GM21786 (cell line): ENCODE measurements around the gene CCDC190.
"Not testable (repeated sequence)": the region's sequence is repeated elsewhere in the genome, so short reads cannot be mapped to it uniquely, and the experiment has no call there.

Experiments
- ATAC-seq: cut with Tn5 transposase; IDR thresholded peaks from one replicate; pipeline ENCODE4 v1.9.1; 2021; ENCODE audit not compliant: unreplicated experiment

Gene CCDC190

DNA sequence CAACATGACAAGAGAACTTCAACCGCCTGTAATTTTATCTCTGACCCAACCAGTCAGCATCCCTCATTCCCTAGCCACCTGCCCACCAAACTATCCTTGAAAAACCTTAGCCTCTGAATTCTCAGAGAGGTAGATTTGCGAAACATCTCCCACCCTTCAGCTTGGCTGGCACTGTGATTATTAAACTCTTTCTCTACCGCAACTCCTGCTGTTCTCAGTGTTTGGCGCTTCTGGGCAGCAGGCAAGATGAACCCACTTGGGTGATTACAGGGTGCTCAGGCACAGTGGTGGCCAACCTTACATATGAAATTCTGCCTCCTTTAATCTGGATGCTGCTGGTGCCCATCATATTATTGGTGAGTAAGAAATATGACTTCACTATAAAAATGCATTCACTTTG lies 22.1 kb downstream of the CCDC190 start:
- ATAC-seq: no peak

DNA sequence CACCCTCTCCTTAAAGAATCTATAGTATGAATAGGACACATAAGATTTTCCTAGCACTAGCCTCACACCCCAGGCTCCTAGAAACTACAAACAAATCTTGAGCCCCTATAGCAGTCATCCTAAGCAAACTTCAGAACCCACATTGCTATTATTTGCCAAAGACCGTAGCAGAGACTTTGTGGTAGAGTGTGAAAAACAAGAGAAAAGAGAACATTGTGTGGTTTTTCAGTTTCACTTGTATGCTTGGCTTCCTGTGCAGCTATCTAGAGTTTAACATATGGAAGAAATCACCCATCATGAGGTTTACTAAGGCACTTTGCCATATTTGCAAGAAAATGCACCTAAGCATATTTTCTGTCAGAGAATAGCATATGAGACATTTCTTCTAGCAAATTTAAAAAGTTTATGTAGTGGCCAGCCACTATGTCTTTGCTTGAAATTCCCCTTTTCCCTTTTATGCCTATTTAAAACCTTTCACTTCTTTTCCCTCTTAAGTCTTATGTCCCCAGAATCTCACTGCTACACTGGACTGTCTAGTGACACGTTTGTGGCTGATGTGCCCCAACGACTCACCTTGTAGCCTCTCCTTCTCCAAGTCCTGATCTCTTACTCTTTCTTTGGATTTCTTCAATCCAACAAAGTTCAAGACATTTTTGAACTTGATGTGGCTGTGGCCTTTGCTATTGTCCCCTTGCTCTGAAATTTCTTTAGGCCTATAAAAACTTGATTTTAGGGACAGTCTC lies 25.6 kb downstream of the CCDC190 start:
- peak; percentile 88 for ATAC-seq

DNA sequence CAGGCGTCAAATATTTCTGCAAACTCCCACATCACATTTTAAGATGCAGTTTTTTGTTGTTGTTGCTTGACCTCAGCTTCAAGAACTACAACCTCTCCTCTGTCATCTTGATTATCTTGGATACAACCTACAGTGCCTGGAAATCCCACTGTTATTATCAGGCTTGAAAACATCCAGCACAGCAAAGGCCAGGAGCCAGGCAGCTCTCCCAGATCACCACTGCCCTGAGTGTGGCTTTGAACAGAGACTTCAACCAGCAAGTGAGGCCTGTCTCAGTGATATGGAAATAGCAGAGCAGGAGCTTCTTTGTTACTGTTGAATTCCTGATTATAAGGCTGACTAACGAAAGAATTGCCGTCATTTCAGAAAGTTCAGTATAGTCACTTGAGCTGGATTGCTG lies 28.5 kb downstream of the CCDC190 start:
- no peak for ATAC-seq

DNA sequence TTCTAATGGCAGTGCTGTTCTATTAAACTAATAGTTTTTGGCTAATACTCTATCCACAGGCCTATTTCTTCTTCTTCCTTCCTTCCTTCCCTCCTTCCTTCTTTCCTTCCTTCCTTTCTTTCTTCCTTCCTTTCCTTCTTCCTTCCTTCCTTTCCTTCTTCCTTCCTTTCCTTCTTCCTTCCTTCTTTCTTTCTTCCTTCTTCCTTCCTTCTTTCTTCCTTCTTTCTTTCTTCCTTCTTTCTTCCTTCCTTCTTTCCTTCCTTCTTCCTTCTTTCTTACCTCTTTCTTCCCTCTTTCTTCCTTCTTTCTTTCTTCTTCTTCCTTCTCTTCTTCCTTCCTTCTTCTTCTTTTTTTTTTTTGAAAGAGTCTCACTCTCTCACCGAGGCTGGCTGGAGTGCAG lies 31.7 kb downstream of the CCDC190 start:
- ATAC-seq: no peak

DNA sequence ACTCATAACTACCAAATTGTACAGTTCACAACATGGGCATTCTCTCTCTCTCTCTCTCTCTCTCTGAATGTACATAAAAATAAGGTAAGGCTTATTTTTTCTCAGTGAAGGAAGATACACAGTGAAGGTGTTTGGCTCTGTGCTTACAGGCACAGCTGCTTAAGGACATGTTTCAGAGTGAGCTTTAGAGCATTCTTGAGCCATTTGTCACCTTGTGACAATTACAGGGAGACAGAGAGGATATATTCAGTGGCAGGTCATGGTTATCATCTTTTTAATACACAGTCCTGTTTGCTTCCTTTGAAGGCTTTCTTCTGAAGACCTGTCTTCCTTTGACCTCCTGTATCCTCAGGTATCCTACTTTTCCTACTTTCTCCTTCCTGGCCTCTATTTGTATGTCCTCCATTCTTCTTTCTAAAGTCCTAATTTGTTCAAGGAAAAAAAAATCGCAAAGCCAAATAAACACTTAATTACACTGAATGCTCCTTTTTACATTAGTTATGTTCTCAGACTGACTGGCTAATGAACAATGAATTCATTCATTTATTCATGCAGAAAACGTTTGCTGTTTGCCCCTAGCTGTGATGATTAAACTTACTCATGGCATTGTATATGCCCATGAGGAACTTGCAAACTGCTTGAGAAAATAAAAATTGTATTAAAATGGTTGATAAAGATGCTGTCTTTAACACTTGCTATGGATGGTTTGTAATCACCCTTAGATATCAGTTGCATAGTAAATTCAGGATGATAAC lies 37.0 kb downstream of the CCDC190 start:
- no peak for ATAC-seq

DNA sequence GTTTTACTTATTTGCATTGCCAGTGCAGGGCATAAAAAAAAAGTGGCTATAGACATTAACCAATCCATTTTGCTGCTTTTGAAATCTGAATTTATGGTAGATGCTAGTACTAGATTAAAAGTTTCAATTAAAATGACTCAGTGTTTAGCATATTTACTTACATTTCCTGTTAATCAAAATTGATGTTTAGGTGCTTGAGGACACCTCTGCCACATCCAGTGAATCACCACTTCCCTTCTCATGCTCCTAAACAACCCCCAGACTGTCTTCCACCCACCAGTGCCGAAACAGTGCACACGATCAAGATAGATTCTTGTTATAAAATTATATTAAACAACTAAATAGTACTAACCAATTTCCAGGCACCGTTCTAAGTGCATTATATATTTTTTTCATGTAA lies 37.7 kb downstream of the CCDC190 start:
- no peak for ATAC-seq

DNA sequence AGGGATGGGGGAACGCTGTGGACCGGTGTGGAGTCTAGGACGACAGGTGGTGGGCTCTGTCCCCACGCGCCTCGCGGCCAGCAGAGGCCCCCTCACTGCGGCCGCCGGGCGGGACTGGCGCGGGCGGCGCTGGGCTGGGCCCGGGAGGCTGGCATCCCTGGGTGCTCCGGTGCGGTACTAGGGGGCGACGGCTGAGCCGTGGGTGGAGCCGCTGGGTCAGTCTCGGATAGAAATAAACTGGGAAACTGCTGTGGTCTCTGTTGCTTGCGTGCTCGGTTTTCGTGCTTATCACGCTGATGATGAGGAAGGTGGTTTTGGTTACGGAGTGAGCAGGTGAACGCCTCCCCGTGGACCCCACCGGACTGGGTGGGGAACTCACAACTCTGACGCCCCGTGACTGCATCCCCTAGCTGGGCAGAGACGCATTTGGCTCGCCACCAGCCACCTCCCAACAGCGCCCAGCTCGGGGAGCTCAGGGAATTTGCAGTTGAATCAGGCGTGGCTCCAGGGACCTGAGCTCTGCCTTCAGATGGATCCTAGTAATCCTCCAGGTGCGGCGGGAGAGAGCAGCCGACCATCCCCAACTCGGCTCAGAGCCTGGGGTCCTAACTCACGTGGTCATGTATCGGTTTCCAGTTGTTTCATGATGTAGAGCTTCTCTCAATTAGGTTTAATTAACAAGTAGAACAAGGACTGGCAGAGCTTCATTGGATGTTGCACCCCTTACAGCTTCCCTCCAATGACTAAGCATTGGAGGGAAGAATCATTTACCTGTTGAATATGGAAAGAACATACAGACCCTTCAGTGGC lies 38.4 kb downstream of the CCDC190 start:
- no peak for ATAC-seq

DNA sequence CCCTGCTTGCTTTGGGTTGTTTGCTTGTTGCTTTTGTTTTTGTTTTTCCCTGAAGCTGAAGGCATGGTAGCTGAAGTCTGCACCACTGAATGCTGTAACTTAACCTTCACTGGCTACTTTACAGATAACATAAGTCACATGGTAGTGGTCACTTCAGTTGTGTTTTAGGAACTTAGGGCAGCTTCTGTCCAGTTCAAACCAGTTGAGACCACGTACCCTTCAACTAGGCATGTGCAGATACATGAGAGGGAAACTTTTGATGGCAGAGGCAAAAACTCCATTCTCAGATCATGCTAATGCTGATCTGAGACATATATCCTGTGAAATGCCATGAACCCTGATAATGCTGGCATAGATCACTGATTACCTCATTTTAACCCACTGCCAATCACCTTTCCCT lies 42.3 kb downstream of the CCDC190 start:
- not testable (repeated sequence) for ATAC-seq

DNA sequence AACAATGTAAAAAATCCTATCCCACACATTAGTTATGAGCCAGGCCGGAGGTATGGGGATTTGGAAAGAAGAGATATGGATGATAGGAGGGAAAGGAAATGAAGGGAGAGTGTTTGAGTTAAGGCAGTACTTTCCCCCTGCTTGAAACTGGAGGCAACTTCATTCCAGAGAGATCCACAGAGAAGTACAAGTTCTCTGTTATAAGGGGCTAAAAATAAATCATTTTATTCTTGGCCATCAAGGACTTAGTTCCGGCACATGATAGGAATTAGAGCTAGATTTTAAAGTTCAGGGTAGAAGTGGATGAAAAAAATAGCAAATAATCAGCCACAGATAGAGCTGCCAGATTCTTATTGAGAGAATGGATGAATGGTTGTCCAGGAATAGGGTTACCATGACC lies 42.8 kb downstream of the CCDC190 start:
- not testable (repeated sequence) for ATAC-seq

DNA sequence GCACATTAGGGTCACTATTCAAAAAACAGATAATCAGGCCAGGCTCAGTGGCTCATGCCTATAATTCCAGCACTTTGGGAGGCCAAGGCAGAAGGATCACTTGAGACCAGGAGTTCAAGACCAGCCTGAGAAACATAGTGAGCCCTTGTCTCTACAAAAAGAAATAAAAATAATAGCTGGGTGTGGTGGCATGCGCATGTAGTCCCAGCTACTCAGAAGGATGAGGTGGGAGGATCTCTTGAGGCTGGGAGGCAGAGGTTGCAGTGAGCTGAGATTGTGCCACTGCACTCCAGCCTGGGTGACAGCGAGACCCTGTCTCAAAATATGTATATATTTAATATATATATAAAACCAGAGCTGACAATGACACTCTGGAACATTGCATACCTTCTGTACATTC lies 48.6 kb downstream of the CCDC190 start:
- ATAC-seq: not testable (repeated sequence)

DNA sequence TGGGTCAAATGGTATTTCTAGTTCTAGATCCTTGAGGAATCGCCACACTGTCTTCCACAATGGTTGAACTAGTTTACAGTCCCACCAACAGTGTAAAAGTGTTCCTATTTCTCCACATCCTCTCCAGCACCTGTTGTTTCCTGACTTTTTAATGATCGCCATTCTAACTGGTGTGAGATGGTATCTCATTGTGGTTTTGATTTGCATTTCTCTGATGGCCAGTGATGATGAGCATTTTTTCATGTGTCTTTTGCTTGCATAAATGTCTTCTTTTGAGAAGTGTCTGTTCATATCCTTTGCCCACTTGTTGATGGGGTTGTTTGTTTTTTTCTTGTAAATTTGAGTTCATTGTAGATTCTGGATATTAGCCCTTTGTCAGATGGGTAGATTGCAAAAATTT lies 53.5 kb downstream of the CCDC190 start:
- not testable (repeated sequence) for ATAC-seq
